Omental fat pad (tissue), 4 donors: Measurements from ENCODE around the gene VLDLR. TPM values are rescaled to one million over a fixed set of nuclear protein-coding genes. Genes with fewer than 3 reads are reported as not detected.
"Not testable (repeated sequence)": the region's sequence is repeated elsewhere in the genome, so short reads cannot be mapped to it uniquely, and the experiment has no call there.

Source experiments
- ATAC-seq: fragments of 150-250 bp; one replicate; pipeline ENCODE4 v1.9.1; 2016; ENCODE audit warnings: mild to moderate bottlenecking, moderate library complexity; ENCODE audit not compliant: low FRiP score
- DNase-seq: peaks from one replicate; pipeline ENCODE4 v3.0.0-alpha.2; 2019; ENCODE audit warnings: low spot score
- CTCF ChIP-seq, 3 donors: fragments of 450-650 bp; IDR thresholded peaks; one replicate each; pipeline ENCODE4 v1.5.1; 2016 to 2017; ENCODE audit warnings: antibody characterized with exemption in 3 of 3, mild to moderate bottlenecking in 3 of 3, moderate library complexity in 2 of 3
- total RNA-seq, 4 donors: library from RNA; depleted of rRNA; stranded (reverse); fragments of >200 nt; gene quantifications; one replicate each; pipeline ENCODE4 v1.1.0, GENCODE V29; 2016

The VLDLR gene
- total RNA-seq, 4 donors from 2014 or later = 5.4 to 39.3 (median 16.1) TPM

- no peak for ATAC-seq
- DNase-seq = no peak
- no peak for TF ChIP-seq CTCF (IDR thresholded peaks at IDR 0.05)
These were observed 78.8 kb downstream of the VLDLR start for GRCh38 chr9:2700398-2700797.

GRCh38 chr9:2700909-2701550 lies 79.4 kb downstream of the VLDLR start:
- no peak for DNase-seq
- ATAC-seq = no peak
- TF ChIP-seq CTCF (IDR thresholded peaks at IDR 0.05) = no peak

GRCh38 chr9:2704504-2704903 lies 82.9 kb downstream of the VLDLR start:
- no peak for DNase-seq
- no peak for ATAC-seq
- no peak for TF ChIP-seq CTCF (IDR thresholded peaks at IDR 0.05)

DNA sequence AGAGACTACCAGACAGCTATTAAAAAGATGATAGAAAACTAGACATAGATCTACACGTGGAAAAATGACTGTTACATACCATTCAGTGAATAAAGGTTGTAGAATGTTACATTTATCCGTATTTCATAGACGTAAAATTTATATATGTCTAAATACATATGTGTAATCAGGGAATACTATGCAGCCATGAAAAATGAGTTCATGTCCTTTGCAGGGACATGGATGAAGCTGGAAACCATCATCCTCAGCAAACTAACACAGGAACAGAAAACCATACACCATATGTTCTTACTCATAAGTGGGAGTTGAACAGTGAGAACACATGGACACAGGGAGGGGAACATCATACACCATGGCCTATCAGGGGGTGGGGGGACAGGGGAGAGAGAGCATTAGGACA lies 85.7 kb downstream of the VLDLR start:
- not testable (repeated sequence) for DNase-seq, ATAC-seq

Other genes with a start within 250 kb of the VLDLR start
- gene KCNV2, start 95.7 kb downstream of the VLDLR start, total RNA-seq = not detected
- 100 to 1,000 TPM in 1 of 4 donors, 10 to 100 TPM in 3; 38.2 to 108 (median 43.7) TPM for gene PUM3, start 222.3 kb downstream of the VLDLR start, total RNA-seq